ENCODE data around the gene EIF2AK2. TPM values are rescaled to one million over a fixed set of nuclear protein-coding genes. Genes with fewer than 3 reads are reported as not detected.
A peak's percentile ranks its signal among the peaks of the same experiment; 100 is the strongest.

Gene EIF2AK2
- total RNA-seq, 1 donor from 2014 or later: 22.4 TPM

GRCh38 chr2:37173741-37174140 is 17.0 kb upstream of the EIF2AK2 start:
- Histone ChIP-seq H3K27me3 (ENCODE audit: control insufficient read depth in 3 of 3, insufficient read depth in 3 of 3, low read length in 3 of 3) (no peaks in the 10 kb centered on the region), H3K4me3 (ENCODE audit: low read length in 3 of 3) (no peak overlapping the region), H3K9ac (ENCODE audit: low read depth in 1 of 3, low read length in 3 of 3) (no peak overlapping the region), H3K36me3 (ENCODE audit: control insufficient read depth in 3 of 3, insufficient read depth in 3 of 3, low read length in 3 of 3) (no peaks in the 10 kb centered on the region), H3K9me3 (ENCODE audit: control insufficient read depth in 3 of 3, low read length in 3 of 3) (no peaks in the 10 kb centered on the region), H3K27ac (ENCODE audit: low read depth, low read length) (no peak overlapping the region), H3K4me1 (ENCODE audit: control insufficient read depth in 3 of 3, insufficient read depth in 3 of 3, low read length in 3 of 3) (no peaks in the 10 kb centered on the region)

GRCh38 chr2:37171624-37171950 is 14.8 kb upstream of the EIF2AK2 start:
- no peak overlapping the region for H3K9ac ChIP-seq (ENCODE audit: low read depth in 1 of 3, low read length in 3 of 3)
- no peaks in the 10 kb centered on the region for H3K4me1 ChIP-seq (ENCODE audit: control insufficient read depth in 3 of 3, insufficient read depth in 3 of 3, low read length in 3 of 3)
- H3K27me3 ChIP-seq (ENCODE audit: control insufficient read depth in 3 of 3, insufficient read depth in 3 of 3, low read length in 3 of 3): no peaks in the 10 kb centered on the region
- no peaks in the 10 kb centered on the region for H3K9me3 ChIP-seq (ENCODE audit: control insufficient read depth in 3 of 3, low read length in 3 of 3)
- no peaks in the 10 kb centered on the region for H3K36me3 ChIP-seq (ENCODE audit: control insufficient read depth in 3 of 3, insufficient read depth in 3 of 3, low read length in 3 of 3)
- H3K27ac ChIP-seq (ENCODE audit: low read depth, low read length): no peak overlapping the region
- H3K4me3 ChIP-seq (ENCODE audit: low read length in 3 of 3): no peak overlapping the region

GRCh38 chr2:37168217-37168981 is 11.6 kb upstream of the EIF2AK2 start:
- Histone ChIP-seq H3K27ac (ENCODE audit: low read depth, low read length) (no peak overlapping the region), H3K9me3 (ENCODE audit: control insufficient read depth in 3 of 3, low read length in 3 of 3) (no peaks in the 10 kb centered on the region), H3K4me1 (ENCODE audit: control insufficient read depth in 3 of 3, insufficient read depth in 3 of 3, low read length in 3 of 3) (no peaks in the 10 kb centered on the region), H3K27me3 (ENCODE audit: control insufficient read depth in 3 of 3, insufficient read depth in 3 of 3, low read length in 3 of 3) (no peaks in the 10 kb centered on the region), H3K36me3 (ENCODE audit: control insufficient read depth in 3 of 3, insufficient read depth in 3 of 3, low read length in 3 of 3) (no peaks in the 10 kb centered on the region), H3K4me3 (ENCODE audit: low read length in 3 of 3) (no peak overlapping the region), H3K9ac (ENCODE audit: low read depth in 1 of 3, low read length in 3 of 3) (no peak overlapping the region)

GRCh38 chr2:37167636-37168180 is 10.9 kb upstream of the EIF2AK2 start:
- H3K36me3 ChIP-seq (ENCODE audit: control insufficient read depth in 3 of 3, insufficient read depth in 3 of 3, low read length in 3 of 3): no peaks in the 10 kb centered on the region

DNA sequence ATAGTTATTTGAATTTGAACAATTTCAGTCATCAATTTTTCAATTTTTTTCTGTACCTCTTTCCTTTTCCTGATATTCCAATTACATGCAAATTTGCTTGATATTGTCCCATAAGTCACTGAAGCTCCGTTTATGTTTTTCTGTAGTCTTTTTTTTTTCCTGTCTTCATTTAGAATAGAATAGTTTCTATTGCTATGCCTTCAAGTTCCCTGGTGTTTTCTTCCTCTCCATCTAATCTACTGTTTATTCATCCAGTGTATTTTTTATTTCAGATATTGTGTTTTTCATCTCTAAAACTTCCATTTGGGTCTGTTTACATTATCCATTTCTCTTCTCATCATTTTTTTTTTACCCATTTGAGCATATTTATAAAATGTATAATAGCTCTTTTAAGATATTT is 8.0 kb upstream of the EIF2AK2 start:
- H3K9me3 ChIP-seq (ENCODE audit: control insufficient read depth in 3 of 3, low read length in 3 of 3): no peaks in the 10 kb centered on the region
- H3K36me3 ChIP-seq (ENCODE audit: control insufficient read depth in 3 of 3, insufficient read depth in 3 of 3, low read length in 3 of 3): no peaks in the 10 kb centered on the region
- no peaks in the 10 kb centered on the region for H3K27me3 ChIP-seq (ENCODE audit: control insufficient read depth in 3 of 3, insufficient read depth in 3 of 3, low read length in 3 of 3)
- H3K27ac ChIP-seq (ENCODE audit: low read depth, low read length): no peak overlapping the region
- H3K9ac ChIP-seq (ENCODE audit: low read depth in 1 of 3, low read length in 3 of 3): no peak overlapping the region
- H3K4me3 ChIP-seq (ENCODE audit: low read length in 3 of 3): no peak overlapping the region
- no peaks in the 10 kb centered on the region for H3K4me1 ChIP-seq (ENCODE audit: control insufficient read depth in 3 of 3, insufficient read depth in 3 of 3, low read length in 3 of 3)

More at GRCh38 chr2:37167636-37168180, 10.9 kb upstream of the EIF2AK2 start:
- H3K4me1 ChIP-seq (ENCODE audit: control insufficient read depth in 3 of 3, insufficient read depth in 3 of 3, low read length in 3 of 3): no peaks in the 10 kb centered on the region
- no peaks in the 10 kb centered on the region for H3K27me3 ChIP-seq (ENCODE audit: control insufficient read depth in 3 of 3, insufficient read depth in 3 of 3, low read length in 3 of 3)
- no peak overlapping the region for H3K9ac ChIP-seq (ENCODE audit: low read depth in 1 of 3, low read length in 3 of 3)
- H3K27ac ChIP-seq (ENCODE audit: low read depth, low read length): no peak overlapping the region
- no peak overlapping the region for H3K4me3 ChIP-seq (ENCODE audit: low read length in 3 of 3)
- H3K9me3 ChIP-seq (ENCODE audit: control insufficient read depth in 3 of 3, low read length in 3 of 3): no peaks in the 10 kb centered on the region

- peak overlapping the region; percentile 89 to 91 (median 91) for H3K9ac ChIP-seq (ENCODE audit: low read depth in 1 of 3, low read length in 3 of 3)
- peak overlapping the region; percentile 59 for H3K27ac ChIP-seq (ENCODE audit: low read depth, low read length)
- no peaks in the 10 kb centered on the region for H3K9me3 ChIP-seq (ENCODE audit: control insufficient read depth in 3 of 3, low read length in 3 of 3)
- peaks cover 11 to 19% (median 13%) of the 10 kb centered on the region in 3 donors for H3K4me1 ChIP-seq (ENCODE audit: control insufficient read depth in 3 of 3, insufficient read depth in 3 of 3, low read length in 3 of 3)
- no peaks in the 10 kb centered on the region for H3K27me3 ChIP-seq (ENCODE audit: control insufficient read depth in 3 of 3, insufficient read depth in 3 of 3, low read length in 3 of 3)
- peak overlapping the region; percentile 76 to 78 (median 78) for H3K4me3 ChIP-seq (ENCODE audit: low read length in 3 of 3)
- peaks cover 0 to 3% (median 3%) of the 10 kb centered on the region in 3 donors for H3K36me3 ChIP-seq (ENCODE audit: control insufficient read depth in 3 of 3, insufficient read depth in 3 of 3, low read length in 3 of 3)
These were observed 516 bp downstream of the EIF2AK2 start for GRCh38 chr2:37156071-37156856.

DNA sequence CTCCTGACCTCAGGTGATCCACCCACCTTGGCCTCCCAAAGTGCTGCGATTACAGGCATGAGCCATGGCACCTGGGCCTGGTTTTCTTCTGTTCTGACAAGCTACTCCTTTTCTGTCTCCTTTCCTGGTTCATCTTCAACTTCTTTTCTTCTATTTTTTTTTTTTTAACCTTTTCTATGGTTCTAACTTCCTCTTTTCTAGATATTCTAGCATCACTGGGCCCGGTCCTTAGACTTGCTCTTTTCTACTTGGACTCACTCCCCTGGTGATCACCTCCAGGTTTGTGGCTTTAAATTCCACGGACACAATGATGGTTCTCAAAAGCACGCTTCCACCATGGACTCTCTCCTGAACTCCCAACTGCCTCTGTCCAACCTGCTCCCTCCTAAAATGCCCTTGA is 2.0 kb downstream of the EIF2AK2 start:
- H3K4me3 ChIP-seq (ENCODE audit: low read length in 3 of 3): no peak overlapping the region

GRCh38 chr2:37153224-37153623 is 3.6 kb downstream of the EIF2AK2 start:
- H3K27ac ChIP-seq (ENCODE audit: low read depth, low read length): no peak overlapping the region
- peaks cover 5 to 7% (median 6%) of the 10 kb centered on the region in 3 donors for H3K36me3 ChIP-seq (ENCODE audit: control insufficient read depth in 3 of 3, insufficient read depth in 3 of 3, low read length in 3 of 3)
- no peak overlapping the region for H3K4me3 ChIP-seq (ENCODE audit: low read length in 3 of 3)
- H3K4me1 ChIP-seq (ENCODE audit: control insufficient read depth in 3 of 3, insufficient read depth in 3 of 3, low read length in 3 of 3): peaks cover 11 to 19% (median 17%) of the 10 kb centered on the region in 3 donors
- H3K27me3 ChIP-seq (ENCODE audit: control insufficient read depth in 3 of 3, insufficient read depth in 3 of 3, low read length in 3 of 3): no peaks in the 10 kb centered on the region
- H3K9me3 ChIP-seq (ENCODE audit: control insufficient read depth in 3 of 3, low read length in 3 of 3): no peaks in the 10 kb centered on the region
- no peak overlapping the region for H3K9ac ChIP-seq (ENCODE audit: low read depth in 1 of 3, low read length in 3 of 3)

More for the DNA sequence above, 2.0 kb downstream of the EIF2AK2 start:
- Histone ChIP-seq H3K4me1 (ENCODE audit: control insufficient read depth in 3 of 3, insufficient read depth in 3 of 3, low read length in 3 of 3) (peaks cover 11 to 19% (median 15%) of the 10 kb centered on the region in 3 donors), H3K9ac (ENCODE audit: low read depth in 1 of 3, low read length in 3 of 3) (no peak overlapping the region), H3K27ac (ENCODE audit: low read depth, low read length) (no peak overlapping the region), H3K9me3 (ENCODE audit: control insufficient read depth in 3 of 3, low read length in 3 of 3) (no peaks in the 10 kb centered on the region), H3K36me3 (ENCODE audit: control insufficient read depth in 3 of 3, insufficient read depth in 3 of 3, low read length in 3 of 3) (peaks cover 0 to 3% (median 3%) of the 10 kb centered on the region in 3 donors), H3K27me3 (ENCODE audit: control insufficient read depth in 3 of 3, insufficient read depth in 3 of 3, low read length in 3 of 3) (no peaks in the 10 kb centered on the region)

- Histone ChIP-seq H3K36me3 (ENCODE audit: control insufficient read depth in 3 of 3, insufficient read depth in 3 of 3, low read length in 3 of 3) (peaks cover 21 to 26% (median 26%) of the 10 kb centered on the region in 3 donors), H3K4me3 (ENCODE audit: low read length in 3 of 3) (no peak overlapping the region), H3K4me1 (ENCODE audit: control insufficient read depth in 3 of 3, insufficient read depth in 3 of 3, low read length in 3 of 3) (peaks cover 0 to 4% (median 0%) of the 10 kb centered on the region in 3 donors), H3K9ac (ENCODE audit: low read depth in 1 of 3, low read length in 3 of 3) (no peak overlapping the region), H3K27ac (ENCODE audit: low read depth, low read length) (no peak overlapping the region), H3K9me3 (ENCODE audit: control insufficient read depth in 3 of 3, low read length in 3 of 3) (no peaks in the 10 kb centered on the region), H3K27me3 (ENCODE audit: control insufficient read depth in 3 of 3, insufficient read depth in 3 of 3, low read length in 3 of 3) (no peaks in the 10 kb centered on the region)
These were observed 7.0 kb downstream of the EIF2AK2 start for GRCh38 chr2:37149626-37150322.

Data from skeletal muscle tissue (tissue), 4 donors.